Gastrocnemius medialis (tissue), 4 donors: ENCODE results near the gene RABGAP1L.

Source experiments
- CTCF ChIP-seq, 5 experiments: fragments of 450-650 bp in 3 of 5; fragments of 200-600 bp in 2 of 5; sonication (generic) in 2 of 5; IDR thresholded peaks in 4 of 5; conservative IDR thresholded peaks in 1 of 5; 1 replicate in 4 of 5; 2 replicates in 1 of 5; pipeline ENCODE4 v1.5.1; 2016 to 2019; ENCODE audit warnings: antibody characterized with exemption in 5 of 5, mild to moderate bottlenecking in 3 of 5, moderate library complexity in 3 of 5
- POLR2A ChIP-seq, 2 donors: fragments of 450-650 bp; IDR thresholded peaks; one replicate each; pipeline ENCODE4 v1.6.1; 2017; ENCODE audit warnings: antibody characterized with exemption in 2 of 2, mild to moderate bottlenecking in 2 of 2, moderate library complexity in 2 of 2

GRCh38 chr1:174222166-174222949, 63.0 kb downstream of the RABGAP1L start:
- TF ChIP-seq CTCF (IDR thresholded peaks at IDR 0.05 in 4 of 5, conservative IDR thresholded peaks at IDR 0.05 in 1 of 5) (no peak), POLR2A (IDR thresholded peaks at IDR 0.05) (no peak)
